Epithelial cell of esophagus (primary cell): ENCODE measurements around the gene CARD19.

Source experiments
- DNase-seq: peaks from one replicate; pipeline ENCODE4 v3.0.0; 2010; ENCODE audit warnings: low read depth
- H3K4me3 ChIP-seq: 2 replicates; pipeline ENCODE4 v1.5.1; 2011; ENCODE audit warnings: mild to moderate bottlenecking, low read length, control low read depth
- TF ChIP-seq, protein P1 (sequence below): IDR thresholded peaks from 2 replicates; pipeline ENCODE4 v1.5.1; 2011; ENCODE audit warnings: low read depth, mild to moderate bottlenecking, low read length, control low read depth, inconsistent platforms; ENCODE audit not compliant: insufficient read depth; ENCODE audit errors: missing control alignments

CARD19 gene

DNA sequence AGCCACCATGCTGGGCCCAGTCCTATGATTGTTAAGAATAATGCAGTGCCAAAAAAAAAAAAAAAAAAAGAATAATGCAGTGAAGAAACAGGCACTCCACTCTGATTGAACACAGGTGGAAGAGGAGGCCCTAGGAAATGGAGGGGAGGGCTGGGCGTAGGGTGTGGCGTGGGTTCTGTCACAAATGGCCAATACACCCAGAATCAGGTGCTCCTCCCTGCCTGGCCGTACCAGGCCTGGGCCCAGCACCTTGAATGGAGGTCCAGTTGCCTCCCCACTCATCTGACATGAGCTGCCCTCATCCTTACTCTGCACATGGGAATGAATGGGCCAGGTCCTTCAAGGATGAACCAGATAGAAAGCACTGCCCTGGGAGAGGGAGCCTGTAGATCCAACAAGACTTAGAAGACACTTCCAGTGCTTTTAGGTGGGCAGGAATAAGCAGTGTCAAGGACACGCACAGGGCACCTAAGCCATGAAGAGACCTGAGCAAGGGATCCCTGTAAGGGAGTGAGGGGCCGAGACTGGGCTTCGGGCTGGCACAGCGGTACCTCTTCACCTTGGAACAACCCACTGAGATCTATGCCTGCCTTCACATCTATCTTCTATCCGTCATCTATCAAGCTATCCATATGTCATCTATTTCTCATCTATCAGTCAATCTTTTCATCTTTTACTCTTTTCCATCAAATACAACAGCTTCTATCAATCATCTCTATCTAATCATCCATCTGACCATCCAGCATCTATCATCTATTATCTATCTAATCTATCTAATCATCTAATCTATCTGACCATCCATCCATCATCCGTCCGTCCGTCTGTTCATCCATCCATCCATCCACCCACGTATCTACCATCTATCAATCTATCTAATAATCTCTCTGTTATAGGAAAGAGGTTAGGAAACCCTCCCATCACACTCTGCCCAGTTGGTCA lies 22.2 kb downstream of the CARD19 start:
- TF ChIP-seq, protein P1, sequence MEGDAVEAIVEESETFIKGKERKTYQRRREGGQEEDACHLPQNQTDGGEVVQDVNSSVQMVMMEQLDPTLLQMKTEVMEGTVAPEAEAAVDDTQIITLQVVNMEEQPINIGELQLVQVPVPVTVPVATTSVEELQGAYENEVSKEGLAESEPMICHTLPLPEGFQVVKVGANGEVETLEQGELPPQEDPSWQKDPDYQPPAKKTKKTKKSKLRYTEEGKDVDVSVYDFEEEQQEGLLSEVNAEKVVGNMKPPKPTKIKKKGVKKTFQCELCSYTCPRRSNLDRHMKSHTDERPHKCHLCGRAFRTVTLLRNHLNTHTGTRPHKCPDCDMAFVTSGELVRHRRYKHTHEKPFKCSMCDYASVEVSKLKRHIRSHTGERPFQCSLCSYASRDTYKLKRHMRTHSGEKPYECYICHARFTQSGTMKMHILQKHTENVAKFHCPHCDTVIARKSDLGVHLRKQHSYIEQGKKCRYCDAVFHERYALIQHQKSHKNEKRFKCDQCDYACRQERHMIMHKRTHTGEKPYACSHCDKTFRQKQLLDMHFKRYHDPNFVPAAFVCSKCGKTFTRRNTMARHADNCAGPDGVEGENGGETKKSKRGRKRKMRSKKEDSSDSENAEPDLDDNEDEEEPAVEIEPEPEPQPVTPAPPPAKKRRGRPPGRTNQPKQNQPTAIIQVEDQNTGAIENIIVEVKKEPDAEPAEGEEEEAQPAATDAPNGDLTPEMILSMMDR: no peak
- H3K4me3 ChIP-seq: no peak overlapping the region
- no peak for DNase-seq

DNA sequence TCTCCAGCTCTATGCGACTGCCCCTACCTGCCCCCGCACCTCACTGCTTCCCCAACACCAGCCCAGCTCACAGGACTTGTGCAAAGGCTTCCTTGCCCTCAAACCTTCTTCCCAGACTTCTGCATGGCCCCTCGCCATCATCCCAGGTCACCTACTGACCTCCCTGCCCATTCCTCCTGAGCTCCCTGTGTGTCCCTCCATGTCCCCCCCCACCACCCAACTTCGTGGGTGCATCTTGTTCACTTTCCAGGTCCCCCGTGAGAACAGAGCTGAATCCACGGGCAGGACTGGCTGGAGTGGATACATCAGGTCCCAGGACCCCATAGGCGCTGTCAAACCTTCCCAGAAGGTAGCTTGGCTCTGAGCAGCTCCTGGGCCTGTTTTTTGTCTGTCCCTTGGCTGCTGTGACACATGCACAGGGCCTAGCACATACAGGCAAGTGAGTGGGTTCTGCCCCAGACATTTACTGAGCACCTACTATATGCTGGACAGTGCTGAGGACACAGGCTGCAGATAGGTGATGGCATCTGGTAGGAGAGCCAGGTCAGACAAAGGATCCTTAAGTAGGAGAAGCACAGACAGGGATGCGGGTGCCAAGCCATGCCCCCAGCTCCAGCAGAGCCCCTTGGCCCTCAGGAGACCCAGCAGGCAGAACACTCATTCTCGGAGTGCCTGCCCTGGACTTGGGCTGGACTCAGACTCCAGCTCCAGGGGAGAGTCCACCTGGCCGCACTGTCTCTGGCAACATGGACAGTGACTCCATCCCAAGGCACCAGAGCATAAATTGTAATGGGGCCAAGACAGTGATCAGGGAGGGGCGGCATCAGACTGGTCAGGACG lies 23.1 kb downstream of the CARD19 start:
- no peak for DNase-seq
- H3K4me3 ChIP-seq: no peak overlapping the region
- TF ChIP-seq, protein P1: no peak

DNA sequence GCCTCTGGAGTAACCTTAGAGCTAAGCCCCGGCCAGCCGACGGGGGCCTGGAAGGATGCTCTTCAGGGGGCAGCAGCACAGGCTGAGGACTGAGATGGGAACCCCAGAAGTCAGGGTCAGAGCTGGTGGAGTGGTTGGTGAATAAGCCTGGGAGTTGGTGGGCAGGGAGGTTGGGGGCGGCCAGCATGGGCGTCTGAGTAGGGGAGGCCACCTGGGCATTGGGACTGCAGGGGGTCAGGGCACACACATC lies 23.6 kb downstream of the CARD19 start:
- H3K4me3 ChIP-seq: no peak overlapping the region
- DNase-seq: no peak
- TF ChIP-seq, protein P1: no peak

DNA sequence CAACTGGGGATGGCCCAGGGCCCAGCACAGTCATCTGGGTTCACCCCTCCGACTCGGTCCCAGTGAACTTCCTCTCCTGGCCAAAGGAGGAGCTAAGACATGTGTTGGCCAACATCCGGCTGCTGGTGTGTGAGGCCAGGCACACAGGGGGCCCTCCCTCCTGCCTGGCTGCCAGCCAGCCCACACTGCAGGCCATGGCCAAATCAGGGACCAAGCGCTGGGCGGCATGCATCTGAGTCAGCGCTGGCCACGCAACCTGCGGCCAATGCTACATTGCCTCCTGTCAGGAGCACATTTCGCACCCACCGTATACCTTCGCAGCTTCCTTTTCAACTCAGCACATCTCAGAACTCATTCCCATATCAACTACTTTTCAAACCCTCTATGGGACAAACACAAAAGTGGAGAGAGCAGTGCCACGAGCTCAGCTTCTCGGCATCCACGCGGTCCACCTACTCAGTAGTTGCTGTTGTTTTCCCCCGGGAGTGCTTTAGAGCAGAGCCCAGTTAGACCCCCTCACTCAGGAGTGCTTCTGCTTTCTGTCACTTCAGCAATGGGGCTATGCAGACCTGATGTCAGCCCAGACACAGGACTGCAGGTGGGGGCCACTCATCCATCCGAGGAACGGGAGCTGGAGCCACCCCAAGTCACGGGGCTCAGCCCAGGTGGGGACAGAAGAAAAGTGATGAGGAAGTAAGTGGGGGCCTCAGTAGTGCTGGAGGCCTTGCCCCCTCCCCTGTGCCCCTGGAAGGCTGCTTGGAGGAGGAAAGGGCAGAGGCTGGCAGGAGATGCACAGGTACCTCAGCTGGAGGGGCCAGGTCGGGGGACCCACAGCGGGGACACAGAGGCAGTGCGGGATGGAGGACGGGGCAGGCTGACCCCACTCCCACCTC lies 24.2 kb downstream of the CARD19 start:
- TF ChIP-seq, protein P1: peak; percentile 43
- peak; percentile 90 for DNase-seq
- H3K4me3 ChIP-seq: no peak overlapping the region

DNA sequence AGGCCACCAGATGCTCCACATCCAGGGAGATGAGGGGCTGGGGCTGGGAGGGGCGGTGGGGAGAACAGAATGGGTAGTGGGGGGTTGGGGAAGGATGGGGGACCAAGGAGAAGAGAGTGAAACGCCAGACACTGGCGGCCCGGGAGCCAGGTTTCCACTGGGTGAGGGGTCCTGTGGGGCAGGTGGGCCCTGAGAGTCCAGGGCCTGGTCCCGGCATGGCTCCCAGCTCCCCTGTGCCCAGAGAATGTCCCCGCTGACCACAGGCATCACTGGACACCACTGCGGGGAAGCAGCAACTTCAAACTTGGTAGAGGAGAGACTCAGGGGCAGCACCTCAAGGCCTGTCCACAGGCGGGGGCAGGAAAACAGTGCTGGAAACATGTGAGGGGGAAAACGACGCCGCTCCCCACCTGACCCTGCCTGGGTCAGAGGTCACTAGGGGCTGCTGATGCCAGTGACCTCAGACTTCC lies 24.9 kb downstream of the CARD19 start:
- TF ChIP-seq, protein P1: no peak
- no peak overlapping the region for H3K4me3 ChIP-seq
- no peak for DNase-seq
